Activated gamma-delta T cell treated with Interleukin-2 at 50 U/mL for 16 hours (primary cell): Measurements from ENCODE around the gene PPP1R9B.

Source experiments
- DNase-seq: peaks from one replicate; pipeline ENCODE4 v3.0.0-alpha.2; 2020

PPP1R9B gene

DNA sequence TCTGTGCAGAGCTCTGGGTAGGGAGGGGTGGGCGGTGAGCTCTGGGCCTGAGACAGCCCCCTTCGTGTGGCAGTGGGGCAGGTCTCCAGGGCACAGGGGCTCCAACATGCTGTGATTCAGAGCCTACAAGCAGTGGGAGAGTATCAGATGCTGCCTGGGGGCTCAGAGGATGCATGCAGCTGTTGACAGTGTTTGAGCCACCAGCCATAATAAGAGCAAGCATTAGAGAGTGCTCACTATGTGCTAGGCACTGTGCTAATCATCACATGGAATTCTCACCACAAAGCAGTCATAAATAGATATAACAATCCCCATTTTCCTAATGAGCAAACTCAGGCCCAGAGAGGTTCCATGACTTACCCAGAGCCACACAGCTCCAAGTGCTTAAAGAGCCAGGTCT is 47.2 kb downstream of the PPP1R9B start:
- DNase-seq, result no peak

DNA sequence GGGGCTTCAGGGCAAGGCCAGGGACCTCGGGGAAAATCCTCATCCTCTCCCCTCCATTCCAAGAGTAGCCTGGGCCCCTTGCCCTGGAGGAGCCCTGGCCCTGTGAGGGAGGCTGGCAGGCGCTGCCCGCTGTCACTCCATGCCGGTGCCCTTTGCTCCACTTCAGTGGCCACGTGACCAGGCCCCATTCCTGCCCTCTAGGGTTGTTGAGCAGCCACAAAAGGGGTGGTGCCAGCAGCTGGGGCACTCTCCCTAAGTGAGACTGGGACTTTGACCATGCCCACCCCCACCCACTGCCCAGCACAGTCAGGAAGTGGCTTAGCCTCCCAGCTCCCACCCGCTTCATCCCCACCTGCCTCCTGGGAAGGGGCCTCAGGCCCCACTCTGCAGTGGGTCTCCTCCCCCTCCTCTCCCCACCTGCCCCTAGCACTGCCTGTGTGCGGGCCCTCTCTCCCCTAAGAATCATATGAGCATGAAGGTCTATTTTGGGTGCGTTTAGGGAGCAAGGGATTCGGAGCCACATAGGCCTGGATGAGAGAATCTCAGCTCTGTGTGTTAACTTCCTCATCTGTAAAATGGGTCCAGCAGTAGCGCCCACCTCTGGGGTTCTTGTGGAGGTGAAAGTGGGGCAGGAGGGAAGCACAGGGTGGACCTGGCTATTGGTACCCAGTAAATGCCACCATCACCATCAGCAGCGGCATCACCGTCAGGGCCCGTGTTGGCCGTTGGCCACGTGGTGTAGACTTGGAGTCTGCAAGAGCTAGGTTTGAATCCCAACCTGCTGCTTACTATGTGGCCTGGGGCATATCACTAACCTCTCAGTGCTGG is 48.1 kb downstream of the PPP1R9B start:
- no peak for DNase-seq

DNA sequence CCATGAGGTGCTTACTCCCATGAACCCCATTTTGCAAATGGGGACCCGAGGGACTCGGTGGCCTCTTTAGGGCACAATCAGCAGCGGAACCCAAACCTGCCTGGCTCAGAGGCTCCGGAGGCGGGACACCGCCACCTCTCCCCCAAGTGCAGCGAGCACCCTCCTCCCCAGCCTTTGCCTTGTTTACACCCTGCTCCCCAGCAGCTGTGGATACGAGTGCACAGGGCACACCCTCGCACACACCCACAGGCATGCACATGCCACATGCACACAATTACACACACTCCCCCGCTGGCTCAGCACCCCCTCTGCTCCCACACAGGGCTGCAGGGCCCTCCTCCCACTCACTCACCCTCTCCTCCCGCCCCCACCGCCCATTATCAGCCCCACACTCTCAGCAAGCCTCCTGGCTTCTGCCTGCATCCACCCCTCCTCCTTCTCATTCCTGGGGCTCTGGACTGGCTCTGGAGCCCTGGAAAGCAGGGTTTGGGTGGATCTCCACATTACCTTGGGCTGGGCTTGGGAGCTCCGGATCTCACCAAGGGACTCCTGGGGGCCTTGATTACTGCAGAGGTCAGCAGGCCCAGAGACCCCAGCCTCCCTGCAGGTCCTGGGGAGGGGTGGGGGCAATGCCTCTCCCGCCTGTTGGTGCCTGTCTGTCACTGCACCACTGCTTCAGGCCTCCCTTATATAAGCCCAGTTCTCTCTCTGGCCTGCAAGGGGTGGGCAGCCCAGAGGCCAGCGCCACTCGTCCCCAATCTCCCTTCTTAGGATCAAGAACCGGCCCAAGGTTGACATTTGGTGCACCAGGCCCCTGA is 48.9 kb downstream of the PPP1R9B start:
- no peak for DNase-seq

DNA sequence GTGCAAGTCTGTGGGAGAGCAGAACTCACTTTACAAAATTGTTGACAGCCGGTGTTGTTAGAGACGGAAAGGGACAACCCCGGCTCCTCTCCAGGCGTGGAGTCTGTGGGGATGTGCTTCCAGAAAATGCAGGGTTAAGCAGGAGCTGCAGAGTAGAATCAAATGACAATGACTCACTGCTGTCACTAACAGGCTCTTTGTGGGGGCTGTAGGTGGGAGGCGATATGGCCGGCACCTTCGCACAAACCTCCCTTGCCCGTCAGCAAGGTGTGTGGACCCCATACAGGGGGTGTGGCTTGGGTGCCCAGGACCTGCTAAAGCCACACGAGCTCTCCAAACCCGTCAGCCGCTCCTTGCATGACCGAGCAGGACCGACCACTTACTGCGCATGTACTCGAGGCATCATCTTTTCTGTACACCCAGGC is 49.5 kb downstream of the PPP1R9B start:
- no peak for DNase-seq

DNA sequence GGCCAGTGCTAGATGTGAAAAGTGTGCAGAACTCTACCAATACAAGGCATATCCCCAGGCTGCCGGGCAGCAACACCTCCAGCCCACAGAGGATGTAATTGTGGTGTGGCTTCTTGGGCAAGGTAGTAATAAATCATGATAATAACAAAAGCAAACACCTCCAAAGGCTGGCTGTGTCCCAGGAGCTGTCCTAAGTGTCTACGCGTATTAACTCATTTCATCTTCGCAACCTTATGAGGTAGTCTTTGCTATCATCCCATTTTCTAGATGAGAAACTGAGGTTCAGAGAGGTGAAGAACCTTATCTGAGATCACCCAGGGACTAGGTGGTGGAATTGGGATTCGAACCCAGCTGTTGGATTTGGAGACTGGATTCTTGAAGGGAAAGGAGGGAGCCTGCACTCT is 50.0 kb downstream of the PPP1R9B start:
- DNase-seq, result no peak

DNA sequence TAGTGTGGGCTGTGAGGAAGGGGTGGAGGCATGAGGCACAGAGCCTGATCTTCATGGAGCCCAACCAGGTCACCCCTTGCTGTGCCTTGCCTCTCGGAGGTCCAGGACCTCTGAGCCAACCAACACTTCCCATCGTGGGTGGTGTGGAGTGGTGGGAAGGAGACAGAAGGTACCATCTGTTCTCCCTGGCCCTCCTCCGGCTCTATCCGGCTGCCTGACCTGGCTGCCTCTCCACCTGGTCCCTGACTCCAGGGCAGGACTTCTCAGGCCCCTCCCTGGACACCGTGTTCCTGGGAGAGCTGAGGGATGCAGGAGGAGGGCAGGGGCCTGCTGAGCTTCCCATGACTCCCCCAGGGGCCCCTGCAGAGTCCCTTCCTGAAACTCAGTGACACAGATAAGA is 51.5 kb downstream of the PPP1R9B start:
- DNase-seq, result no peak

DNA sequence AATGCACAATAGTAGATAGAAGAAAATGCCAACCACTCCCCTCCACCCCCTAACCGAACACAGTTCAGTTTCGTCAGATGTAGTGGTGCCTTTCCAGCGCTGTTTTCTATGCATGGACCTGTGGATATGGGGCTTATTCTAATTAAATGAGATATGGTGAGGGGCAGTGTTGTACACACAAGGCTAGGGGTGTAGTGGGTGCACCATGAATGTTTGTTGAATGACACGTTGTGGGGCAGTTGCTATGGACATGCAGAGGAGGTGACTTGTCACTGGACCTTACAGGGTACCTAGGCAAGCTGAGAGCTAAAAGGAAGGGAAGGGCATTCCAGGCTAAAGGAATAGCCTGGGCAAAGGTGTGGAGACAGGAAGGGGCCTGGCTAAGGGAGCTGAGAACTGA is 51.9 kb downstream of the PPP1R9B start:
- DNase-seq, result no peak

DNA sequence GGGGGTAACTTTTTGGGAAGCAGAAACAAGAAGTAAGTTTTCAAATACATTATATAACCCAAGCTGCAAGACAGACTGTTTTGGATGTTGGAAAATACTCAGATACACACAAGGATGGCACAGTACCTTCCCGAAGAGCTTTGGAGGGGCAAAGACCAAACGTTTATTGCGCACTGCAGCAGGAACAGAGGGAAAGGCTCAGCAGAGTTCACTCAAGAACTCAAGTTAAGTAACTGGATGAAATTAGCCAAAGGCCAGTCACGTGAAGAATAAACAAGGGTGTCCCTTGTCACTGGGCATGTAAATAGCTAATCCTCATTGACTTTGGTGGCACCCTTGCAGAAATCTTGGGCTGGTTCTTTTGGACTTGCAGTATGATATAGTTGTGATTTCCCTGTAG is 52.6 kb downstream of the PPP1R9B start:
- no peak for DNase-seq

DNA sequence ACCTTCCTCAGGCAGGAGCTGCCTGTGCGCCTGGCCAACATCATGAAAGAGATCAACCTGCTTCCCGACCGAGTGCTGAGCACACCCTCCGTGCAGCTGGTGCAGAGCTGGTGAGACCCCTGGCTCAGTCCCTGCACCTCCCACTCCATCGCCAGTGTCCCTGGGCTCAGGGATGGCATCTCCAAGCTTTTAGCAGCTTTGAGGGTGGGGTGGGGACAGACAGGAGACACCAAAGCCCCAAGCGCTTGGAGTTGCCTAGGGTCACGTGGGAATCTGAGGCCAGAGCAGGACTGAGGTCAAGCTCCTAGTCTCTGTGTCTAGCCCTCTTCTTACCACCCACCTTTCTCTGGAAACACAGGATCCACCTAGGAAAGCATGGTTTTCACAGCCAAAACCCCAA is 53.0 kb downstream of the PPP1R9B start:
- DNase-seq, result no peak

DNA sequence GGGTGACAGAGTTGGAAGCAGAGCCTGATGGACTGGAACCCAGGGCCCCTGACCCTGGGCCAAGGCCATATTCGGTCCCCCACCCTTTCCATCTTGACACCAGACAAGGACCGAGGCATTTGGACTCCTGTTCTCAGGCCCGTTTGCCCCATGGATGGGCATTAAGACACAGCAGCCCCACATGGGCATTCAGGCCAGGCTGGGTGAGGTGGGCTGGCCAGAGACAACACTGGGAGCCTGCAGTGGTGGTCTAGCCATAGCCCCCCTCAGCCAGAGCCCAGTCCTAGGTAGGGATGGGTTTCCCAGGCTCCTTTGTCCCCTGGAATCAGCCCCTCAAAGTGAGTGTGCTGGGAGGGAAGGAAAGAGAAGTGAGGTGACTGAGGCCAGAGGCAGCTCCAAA is 53.7 kb downstream of the PPP1R9B start:
- DNase-seq, result no peak

DNA sequence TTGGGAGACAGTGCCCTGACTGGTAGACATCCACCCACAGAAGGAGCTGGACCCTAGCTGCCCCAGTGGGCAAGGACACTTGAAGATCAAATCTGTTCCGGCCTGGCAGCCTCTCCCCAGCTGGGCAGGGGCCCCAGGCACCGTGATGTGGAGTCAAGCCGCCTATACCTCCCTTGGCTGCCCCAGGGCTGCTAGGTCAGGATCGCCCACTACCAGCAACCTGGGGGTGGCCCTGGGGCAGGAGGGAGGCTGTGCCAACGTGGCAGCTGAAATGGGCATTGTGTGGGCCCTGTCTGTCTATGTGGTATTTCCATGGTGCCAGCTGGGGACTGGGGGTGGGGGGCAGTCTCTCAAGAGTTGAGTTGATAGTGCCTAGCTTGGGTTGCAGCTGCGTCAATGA is 54.4 kb downstream of the PPP1R9B start:
- no peak for DNase-seq

DNA sequence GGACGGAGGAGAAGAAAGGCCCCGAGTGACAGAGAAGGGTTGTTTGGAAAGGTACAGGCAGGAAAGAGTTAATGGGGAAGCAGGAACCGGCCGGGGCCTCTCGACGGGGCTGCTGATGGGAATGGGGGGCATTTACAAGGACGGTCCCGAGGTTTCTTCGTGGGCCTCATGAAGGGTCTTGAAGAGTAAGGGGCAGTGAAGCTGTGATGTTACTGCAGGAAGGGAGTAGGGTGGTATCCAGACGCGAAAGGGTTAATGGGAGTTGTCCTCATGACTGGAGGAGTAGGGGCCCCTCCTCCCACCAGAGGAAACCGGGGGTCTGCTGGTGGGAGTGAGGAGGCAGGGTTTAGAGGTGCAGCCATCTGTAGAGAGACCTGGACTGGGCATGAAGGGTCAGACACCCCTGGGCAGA is 54.8 kb downstream of the PPP1R9B start:
- DNase-seq, result no peak

DNA sequence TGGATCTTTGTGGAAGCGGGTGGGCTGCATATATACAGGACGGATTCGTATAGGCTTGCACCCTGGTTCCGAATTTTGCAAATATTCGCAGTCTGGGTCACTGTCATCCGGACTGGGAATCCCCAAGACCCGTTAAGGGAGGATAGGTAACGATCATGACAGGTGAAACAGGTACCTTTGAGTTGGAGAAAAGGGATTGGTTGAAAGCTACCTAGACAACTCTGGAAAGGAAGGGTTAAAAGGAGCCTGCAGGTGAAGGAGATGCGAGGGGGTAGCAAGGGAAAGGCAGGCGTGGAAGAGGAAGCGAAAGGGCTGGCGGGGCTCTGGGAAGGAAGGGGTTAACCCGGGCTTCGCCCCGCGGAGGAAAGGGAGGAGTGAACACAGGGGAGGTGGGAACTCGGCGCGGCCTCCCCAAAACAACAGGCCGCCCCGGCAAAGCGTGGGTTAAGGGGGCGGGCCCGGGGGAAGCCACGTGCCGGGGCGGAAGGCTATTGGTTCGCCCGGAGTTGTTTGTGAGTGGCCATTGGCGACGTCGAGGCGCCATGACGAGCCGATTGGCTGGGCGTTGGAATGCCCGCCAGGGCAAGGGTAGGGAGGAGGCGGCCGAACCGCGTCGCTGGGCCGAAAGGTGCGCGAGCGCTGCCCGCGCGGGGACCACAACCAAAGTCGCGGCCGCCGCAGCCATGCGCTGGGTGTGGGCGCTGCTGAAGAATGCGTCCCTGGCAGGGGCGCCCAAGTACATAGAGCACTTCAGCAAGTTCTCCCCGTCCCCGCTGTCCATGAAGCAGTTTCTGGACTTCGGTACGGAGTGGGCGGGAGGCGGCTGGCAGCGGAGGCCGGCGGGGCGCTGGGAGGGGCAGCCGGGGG is 55.5 kb downstream of the PPP1R9B start, which contains the start of gene PDK2:
Gene PDK2 (plus strand): TSS at position 599 of the 867 bp plus-strand sequence. CDS start 85 bp downstream, at position 684.
- peak; percentile 96 for DNase-seq

DNA sequence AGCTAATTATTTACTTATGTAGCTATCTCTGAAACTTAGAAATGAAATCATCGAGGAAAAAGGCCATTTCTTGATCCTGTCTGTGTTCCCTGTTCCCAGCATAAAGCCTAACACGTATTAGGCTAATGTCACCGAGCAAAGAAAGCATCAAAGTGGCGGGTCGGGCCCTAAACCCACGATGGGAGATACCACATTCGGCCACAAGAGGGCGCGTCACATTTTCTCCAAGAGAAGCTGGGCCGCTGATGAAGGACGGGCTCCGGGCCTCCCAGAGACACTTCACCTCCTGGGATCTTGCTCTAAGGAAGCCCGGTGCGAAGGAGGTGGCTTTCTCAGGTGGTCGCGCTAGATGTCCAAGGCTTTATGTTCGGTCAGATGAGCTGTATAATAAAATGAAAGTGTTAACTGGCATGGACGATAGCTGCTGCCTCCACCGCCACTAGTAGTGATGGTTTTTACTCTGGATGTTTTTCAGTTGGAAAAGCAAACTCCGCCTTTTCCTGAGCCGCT is 56.2 kb downstream of the PPP1R9B start:
- peak; percentile 93 for DNase-seq

DNA sequence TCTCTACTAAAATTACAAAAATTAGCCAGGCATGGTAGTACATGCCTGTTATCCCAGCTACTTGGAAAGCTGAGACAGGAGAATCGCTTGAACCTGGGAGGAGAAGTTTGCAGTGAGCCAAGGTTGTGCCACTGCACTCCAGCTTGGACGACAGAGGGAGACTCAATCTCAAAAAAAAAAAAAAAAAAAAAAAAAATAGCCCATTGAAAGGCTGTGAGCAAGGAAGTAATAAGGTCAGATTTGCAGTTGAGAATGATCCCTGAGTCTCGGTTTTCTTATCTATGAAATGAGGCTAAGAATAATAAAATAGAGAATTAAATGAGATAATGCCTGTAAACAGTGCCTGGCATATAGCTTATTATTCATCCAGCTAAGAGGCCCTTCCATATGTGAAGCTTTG is 56.7 kb downstream of the PPP1R9B start:
- DNase-seq, result no peak

DNA sequence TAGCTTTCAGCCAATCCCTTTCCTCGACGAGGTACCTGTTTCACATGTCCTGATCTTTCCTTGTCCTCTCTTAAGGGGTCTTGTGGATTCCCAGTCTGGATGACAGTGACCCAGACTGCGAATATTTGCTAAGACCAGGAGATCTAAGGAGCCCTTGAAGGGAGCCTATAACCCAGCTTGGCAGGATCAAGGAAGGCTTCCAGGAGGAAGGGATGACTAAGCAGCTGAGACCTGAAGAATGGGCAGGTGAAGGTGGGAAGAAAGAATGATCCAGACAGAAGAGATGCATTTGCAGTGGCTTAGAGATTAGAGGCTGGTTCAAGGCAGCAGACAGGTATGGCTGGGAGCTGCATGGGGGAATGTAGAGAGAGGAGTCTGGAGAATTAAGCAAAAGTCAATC is 57.2 kb downstream of the PPP1R9B start:
- no peak for DNase-seq

DNA sequence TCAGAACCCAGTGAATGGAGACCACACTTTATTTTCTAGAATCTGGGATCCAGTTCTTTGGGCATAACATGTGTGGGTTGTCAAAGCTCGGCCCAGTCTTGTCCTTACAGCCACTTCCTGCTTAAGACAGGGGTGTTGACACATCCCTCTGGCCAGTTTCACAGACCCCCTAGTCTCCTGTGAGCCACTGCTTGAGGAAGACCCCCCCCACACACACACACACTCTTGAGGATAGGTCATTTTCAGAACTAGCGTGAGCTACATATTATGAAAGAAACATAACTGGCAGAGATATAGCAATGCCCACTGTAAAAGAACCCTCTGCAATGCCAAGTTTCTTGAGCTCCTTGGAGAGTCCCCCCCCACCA is 58.6 kb downstream of the PPP1R9B start:
- DNase-seq, result no peak

DNA sequence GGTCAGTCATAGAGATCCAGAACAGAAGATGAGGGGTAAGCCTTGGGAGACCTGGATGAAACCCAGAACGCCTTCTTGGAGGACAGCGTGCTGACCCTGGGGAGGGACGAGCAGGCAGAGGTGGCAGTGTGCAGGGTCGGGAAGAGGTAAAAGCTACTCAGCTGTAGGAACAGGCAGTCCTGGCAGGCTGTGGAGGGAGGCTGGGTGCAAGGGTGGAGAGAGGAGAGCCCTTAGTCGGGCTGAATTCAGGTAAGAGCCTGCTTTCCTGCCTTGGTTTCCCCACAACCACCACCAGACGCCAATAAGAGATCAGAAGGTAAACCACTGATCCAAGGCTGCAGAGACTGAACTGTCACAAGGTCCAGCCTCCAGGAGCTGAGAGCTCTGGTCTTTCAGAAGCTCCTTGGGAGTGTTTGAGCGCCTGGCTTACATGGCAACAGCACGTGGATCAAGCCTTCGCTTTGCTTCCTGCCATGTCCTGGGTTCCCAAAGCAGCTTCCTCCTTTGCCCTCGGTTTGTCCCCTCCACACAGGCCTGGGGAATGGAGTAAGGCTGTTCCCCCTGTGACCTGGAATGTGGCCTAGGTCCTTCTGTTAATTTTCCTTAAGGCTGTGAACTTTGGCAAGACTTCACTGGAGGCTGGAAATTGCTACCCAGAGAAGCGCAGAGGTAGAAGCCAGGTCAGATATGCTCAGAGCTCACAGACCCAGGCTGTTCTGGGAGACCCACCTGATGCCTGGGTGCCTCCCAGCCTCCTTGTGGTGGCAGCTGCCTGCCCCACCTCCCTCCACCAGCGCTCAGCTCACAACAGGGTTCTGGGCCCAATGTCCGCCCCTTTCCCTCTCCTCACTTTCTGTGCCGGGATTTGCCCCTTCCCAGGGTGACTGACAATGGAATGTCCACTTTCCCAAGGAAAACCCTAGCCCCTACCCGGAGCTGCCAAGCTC is 59.2 kb downstream of the PPP1R9B start:
- DNase-seq, result no peak

DNA sequence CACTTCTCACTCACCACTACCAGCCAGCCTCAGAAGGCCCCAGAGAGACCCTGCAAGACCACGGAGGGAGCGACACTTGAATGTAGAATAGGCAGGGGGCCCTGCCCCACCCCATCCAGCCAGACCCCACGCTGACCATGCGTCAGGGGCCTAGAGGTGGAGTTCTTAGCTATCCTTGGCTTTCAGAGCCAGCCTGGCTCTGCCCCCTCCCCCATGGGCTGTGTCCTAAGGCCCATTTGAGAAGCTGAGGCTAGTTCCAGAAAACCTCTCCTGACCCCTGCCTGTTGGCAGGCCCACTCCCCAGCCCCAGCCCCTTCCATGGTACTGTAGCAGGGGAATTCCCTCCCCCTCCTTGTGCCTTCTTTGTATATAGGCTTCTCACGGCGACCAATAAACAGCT is 60.4 kb downstream of the PPP1R9B start:
- no peak for DNase-seq

DNA sequence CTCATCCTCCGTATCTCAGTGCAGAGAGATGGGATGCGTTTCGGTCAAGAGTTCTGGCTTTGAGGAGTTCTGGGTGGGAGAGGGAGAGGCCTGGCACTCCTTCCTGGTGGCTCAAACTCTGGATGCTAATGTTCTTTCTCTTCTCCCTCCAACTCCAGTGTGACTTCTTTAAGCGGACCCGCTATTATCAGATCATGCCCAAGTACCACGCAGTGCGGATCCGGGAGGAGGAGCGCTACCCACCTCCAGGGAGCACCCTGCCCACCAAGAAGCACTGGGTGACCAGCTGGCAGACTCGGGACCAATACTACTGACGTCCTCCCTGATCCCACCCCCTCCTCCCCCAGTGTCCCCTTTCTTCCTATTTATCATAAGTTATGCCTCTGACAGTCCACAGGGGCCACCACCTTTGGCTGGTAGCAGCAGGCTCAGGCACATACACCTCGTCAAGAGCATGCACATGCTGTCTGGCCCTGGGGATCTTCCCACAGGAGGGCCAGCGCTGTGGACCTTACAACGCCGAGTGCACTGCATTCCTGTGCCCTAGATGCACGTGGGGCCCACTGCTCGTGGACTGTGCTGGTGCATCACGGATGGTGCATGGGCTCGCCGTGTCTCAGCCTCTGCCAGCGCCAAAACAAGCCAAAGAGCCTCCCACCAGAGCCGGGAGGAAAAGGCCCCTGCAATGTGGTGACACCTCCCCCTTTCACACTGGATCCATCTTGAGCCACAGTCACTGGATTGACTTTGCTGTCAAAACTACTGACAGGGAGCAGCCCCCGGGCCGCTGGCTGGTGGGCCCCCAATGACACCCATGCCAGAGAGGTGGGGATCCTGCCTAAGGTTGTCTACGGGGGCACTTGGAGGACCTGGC is 61.3 kb downstream of the PPP1R9B start:
- no peak for DNase-seq

DNA sequence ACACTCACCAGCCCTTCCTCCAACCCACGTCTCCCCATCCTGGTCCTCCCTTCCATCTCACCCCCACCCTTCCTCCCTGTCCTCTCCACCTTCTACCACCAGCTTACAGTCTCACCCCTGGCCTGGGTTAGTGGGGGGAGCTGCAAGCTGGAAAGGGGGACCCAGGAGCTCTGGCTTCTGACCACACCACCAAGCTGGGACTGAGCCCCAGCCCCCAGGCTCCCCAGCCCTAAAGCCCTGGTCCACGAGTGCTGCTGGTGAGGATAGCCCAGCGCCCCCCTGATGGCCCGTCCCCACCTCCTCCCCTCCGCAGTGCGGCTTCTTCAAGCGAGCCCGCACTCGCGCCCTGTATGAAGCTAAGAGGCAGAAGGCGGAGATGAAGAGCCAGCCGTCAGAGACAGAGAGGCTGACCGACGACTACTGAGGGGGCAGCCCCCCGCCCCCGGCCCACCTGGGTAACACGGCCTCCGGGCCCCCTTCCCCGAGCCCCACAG is 62.5 kb downstream of the PPP1R9B start:
- no peak for DNase-seq
